K562 (cell line): ENCODE results near the gene NOCT. TPM values are rescaled to one million over a fixed set of nuclear protein-coding genes. Genes with fewer than 3 reads are reported as not detected.

ENCODE experiments used
- BMI1 ChIP-seq: fragments of 150-350 bp; IDR thresholded peaks from 2 replicates; pipeline ENCODE4 v1.6.1; 2014; ENCODE audit warnings: low read length
- EP300 ChIP-seq: IDR thresholded peaks from 2 replicates; pipeline ENCODE4 v1.6.1; 2012; ENCODE audit warnings: low read length, improper control_type of control experiment
- GATAD2A ChIP-seq: fragments of 450-650 bp; IDR thresholded peaks from 2 replicates; pipeline ENCODE4 v1.6.1; 2017
- MTA2 ChIP-seq: fragments of 450-650 bp; IDR thresholded peaks from 2 replicates; pipeline ENCODE4 v1.6.1; 2016; ENCODE audit warnings: low read depth
- NR2C1 ChIP-seq, 2 experiments: fragments of 450-650 bp; IDR thresholded peaks; 2 replicates each; pipeline ENCODE4 v1.6.1; 2017; ENCODE audit warnings: mild to moderate bottlenecking in 2 of 2, antibody characterized with exemption in 1 of 2, inconsistent platforms in 1 of 2, missing compliant biosample characterization in 1 of 2, missing genetic modification characterization in 1 of 2
- RBM17 ChIP-seq: fragments of 200-400 bp; formaldehyde crosslinking; IDR thresholded peaks from 2 replicates; pipeline ENCODE4 v1.6.1; 2017; ENCODE audit warnings: low read depth, mild to moderate bottlenecking, low read length, borderline replicate concordance
- SAFB2 ChIP-seq: fragments of 200-400 bp; formaldehyde crosslinking; IDR thresholded peaks from 2 replicates; pipeline ENCODE4 v1.6.1; 2018; ENCODE audit warnings: borderline replicate concordance, low read length, low read depth, moderate library complexity; ENCODE audit not compliant: severe bottlenecking
- SAP30 ChIP-seq: fragments of 200-600 bp; sonication (generic); IDR thresholded peaks from 2 replicates; pipeline ENCODE4 v1.6.1; 2012; ENCODE audit warnings: borderline replicate concordance, low read depth, mild to moderate bottlenecking, moderate library complexity, low read length, control low read depth, inconsistent platforms; ENCODE audit not compliant: insufficient read depth, poor library complexity, severe bottlenecking
- SP2 ChIP-seq: IDR thresholded peaks from 2 replicates; pipeline ENCODE4 v1.6.1; 2011; ENCODE audit warnings: mild to moderate bottlenecking, low read depth, low read length, moderate library complexity; ENCODE audit not compliant: poor library complexity, severe bottlenecking; ENCODE audit errors: extremely low read depth
- TCF7L2 ChIP-seq: fragments of 150-350 bp; IDR thresholded peaks from 2 replicates; pipeline ENCODE4 v1.6.1; 2016; ENCODE audit warnings: low read depth, mild to moderate bottlenecking, low read length, moderate library complexity
- ZC3H11A ChIP-seq: IDR thresholded peaks from 2 replicates; pipeline ENCODE4 v1.6.1; 2012; ENCODE audit warnings: low read depth, low read length, improper control_type of control experiment
- ZFP30 ChIP-seq: fragments of 250-450 bp; sonication (Bioruptor Pico); IDR thresholded peaks from 2 replicates; pipeline ENCODE4 v1.8.0; 2022; ENCODE audit warnings: moderate library complexity, mild to moderate bottlenecking, inconsistent platforms, borderline replicate concordance
- ZNF764 ChIP-seq: fragments of 250-450 bp; sonication (Bioruptor Pico); IDR thresholded peaks from 2 replicates; pipeline ENCODE4 v1.4.0; 2020; ENCODE audit warnings: low read depth, mild to moderate bottlenecking, moderate library complexity
- ZNF778 ChIP-seq: fragments of 450-650 bp; formaldehyde crosslinking; IDR thresholded peaks from 2 replicates; pipeline ENCODE4 v1.4.0; 2020; ENCODE audit warnings: mild to moderate bottlenecking, moderate library complexity
- polyA plus RNA-seq, 8 experiments: library from polyadenylated mRNA; depleted of rRNA in 4 of 8; stranded (reverse) in 5 of 8; unstranded in 3 of 8; fragments of >200 nt; fragmentation: Nextera tagmentation in 2 of 8; fragmentation: Illumina TruSeq in 1 of 8; extraction: Ambion mirVana in 2 of 8; extraction: Trizol in 1 of 8; gene quantifications; 2 replicates each; pipeline versions ENCODE4 v1.2.1 to v1.2.3, GENCODE V29; 2011 to 2014; ENCODE audit warnings: inconsistent platforms in 1 of 8, missing spikeins in 1 of 8
- total RNA-seq, 7 experiments: library from RNA; depleted of rRNA in 6 of 7; stranded (reverse); fragments of >200 nt in 6 of 7; fragmentation: Illumina TruSeq in 2 of 7; extraction: Trizol in 2 of 7; gene quantifications; 2 replicates each; pipeline versions ENCODE4 v1.2.1 to v1.2.3, GENCODE V29; 2011 to 2021; ENCODE audit warnings: low replicate concordance in 1 of 7
- TF ChIP-seq, protein P1 (sequence below): fragments of 450-650 bp; formaldehyde crosslinking; conservative IDR thresholded peaks from 2 replicates; pipeline ENCODE4 v1.4.0; 2022; ENCODE audit warnings: mild to moderate bottlenecking, missing genetic modification characterization
- TF ChIP-seq, protein P2 (sequence below): IDR thresholded peaks from 2 replicates; pipeline ENCODE4 v1.6.1; 2016; ENCODE audit warnings: missing genetic modification characterization, missing compliant biosample characterization
- TF ChIP-seq, protein P3 (sequence below), 2 experiments: IDR thresholded peaks; 2 replicates each; pipeline ENCODE4 v1.6.1; 2012; ENCODE audit warnings: improper control_type of control experiment in 2 of 2, low read depth in 2 of 2, low read length in 2 of 2, borderline replicate concordance in 1 of 2

The NOCT gene
- total and polyA plus RNA-seq, 9 of the 15 experiments (the other 6 are each of a cell fraction or from before 2014, with no cell fraction given): 1.3 to 20.2 (median 11.1) TPM

DNA sequence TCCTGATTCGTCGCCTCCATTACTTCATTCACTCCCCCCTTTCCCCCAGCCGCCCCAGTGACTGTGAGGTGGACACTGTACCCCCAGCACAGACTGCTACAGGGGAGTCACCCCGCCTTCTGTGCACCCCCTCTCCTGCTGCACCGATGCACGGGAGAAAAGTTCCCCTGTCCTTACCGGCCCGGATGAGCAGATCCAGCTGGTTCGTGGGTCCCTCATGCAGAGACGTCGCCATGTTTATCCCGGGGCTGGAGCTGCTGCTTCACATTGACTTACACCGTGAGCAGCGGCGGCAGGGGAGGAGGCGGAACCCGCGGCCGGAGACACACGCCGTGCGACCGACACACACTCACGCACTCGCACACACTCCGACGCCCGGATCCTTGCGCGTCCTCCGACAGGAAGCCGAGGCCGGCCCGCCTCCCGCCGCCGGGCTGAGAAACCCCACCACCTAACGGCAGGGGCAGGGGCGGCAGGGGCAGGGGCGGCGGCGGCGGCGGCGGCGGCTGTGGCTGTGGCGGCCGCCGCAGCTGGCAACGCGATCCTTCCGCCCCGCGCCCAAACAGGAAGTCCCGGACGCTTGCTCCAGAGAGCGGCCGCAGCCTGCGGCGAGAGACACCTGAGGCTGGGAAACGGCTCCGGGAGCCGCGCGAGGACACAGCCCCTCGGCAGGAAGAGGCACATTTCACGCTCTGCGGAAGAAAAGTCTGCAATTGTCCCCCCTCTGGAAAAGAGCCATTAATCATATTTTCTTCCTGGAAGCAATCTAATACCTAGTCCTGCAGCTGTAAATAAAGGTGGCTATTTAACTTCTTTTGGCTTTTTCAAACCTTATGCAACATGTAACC is 68.6 kb downstream of the NOCT start (continued):
- TF ChIP-seq ZNF778 (CRISPR knock-in tag) (no peak), NR2C1 (IDR thresholded peaks at IDR 0.05) (no peak), NR2C1 (tag; IDR thresholded peaks at IDR 0.05) (no peak), SAFB2 (no peak), EP300 (no peak), GATAD2A (no peak), MTA2 (no peak), SP2 (no peak), ZFP30 (CRISPR knock-in tag) (no peak), BMI1 (no peak), ZNF764 (no peak), TCF7L2 (no peak), SAP30 (peak; percentile 21), ZC3H11A (no peak), RBM17 (no peak)
- TF ChIP-seq, protein P1, sequence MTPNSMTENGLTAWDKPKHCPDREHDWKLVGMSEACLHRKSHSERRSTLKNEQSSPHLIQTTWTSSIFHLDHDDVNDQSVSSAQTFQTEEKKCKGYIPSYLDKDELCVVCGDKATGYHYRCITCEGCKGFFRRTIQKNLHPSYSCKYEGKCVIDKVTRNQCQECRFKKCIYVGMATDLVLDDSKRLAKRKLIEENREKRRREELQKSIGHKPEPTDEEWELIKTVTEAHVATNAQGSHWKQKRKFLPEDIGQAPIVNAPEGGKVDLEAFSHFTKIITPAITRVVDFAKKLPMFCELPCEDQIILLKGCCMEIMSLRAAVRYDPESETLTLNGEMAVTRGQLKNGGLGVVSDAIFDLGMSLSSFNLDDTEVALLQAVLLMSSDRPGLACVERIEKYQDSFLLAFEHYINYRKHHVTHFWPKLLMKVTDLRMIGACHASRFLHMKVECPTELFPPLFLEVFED (CRISPR knock-in tag): no peak
- TF ChIP-seq, protein P2, sequence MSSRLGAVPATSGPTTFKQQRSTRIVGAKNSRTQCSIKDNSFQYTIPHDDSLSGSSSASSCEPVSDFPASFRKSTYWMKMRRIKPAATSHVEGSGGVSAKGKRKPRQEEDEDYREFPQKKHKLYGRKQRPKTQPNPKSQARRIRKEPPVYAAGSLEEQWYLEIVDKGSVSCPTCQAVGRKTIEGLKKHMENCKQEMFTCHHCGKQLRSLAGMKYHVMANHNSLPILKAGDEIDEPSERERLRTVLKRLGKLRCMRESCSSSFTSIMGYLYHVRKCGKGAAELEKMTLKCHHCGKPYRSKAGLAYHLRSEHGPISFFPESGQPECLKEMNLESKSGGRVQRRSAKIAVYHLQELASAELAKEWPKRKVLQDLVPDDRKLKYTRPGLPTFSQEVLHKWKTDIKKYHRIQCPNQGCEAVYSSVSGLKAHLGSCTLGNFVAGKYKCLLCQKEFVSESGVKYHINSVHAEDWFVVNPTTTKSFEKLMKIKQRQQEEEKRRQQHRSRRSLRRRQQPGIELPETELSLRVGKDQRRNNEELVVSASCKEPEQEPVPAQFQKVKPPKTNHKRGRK: no peak
- TF ChIP-seq, protein P3, sequence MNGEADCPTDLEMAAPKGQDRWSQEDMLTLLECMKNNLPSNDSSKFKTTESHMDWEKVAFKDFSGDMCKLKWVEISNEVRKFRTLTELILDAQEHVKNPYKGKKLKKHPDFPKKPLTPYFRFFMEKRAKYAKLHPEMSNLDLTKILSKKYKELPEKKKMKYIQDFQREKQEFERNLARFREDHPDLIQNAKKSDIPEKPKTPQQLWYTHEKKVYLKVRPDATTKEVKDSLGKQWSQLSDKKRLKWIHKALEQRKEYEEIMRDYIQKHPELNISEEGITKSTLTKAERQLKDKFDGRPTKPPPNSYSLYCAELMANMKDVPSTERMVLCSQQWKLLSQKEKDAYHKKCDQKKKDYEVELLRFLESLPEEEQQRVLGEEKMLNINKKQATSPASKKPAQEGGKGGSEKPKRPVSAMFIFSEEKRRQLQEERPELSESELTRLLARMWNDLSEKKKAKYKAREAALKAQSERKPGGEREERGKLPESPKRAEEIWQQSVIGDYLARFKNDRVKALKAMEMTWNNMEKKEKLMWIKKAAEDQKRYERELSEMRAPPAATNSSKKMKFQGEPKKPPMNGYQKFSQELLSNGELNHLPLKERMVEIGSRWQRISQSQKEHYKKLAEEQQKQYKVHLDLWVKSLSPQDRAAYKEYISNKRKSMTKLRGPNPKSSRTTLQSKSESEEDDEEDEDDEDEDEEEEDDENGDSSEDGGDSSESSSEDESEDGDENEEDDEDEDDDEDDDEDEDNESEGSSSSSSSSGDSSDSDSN (IDR thresholded peaks at IDR 0.05; ENCODE audit: borderline replicate concordance in 1 of 2, low read depth in 2 of 2, low read length in 2 of 2): peak; percentile 94; a peak in 3 of 4 replicates
